ENCODE measurements around the gene AFAP1L1.
"Not testable (repeated sequence)": the region's sequence is repeated elsewhere in the genome, so short reads cannot be mapped to it uniquely, and the experiment has no call there.

The AFAP1L1 gene

DNA sequence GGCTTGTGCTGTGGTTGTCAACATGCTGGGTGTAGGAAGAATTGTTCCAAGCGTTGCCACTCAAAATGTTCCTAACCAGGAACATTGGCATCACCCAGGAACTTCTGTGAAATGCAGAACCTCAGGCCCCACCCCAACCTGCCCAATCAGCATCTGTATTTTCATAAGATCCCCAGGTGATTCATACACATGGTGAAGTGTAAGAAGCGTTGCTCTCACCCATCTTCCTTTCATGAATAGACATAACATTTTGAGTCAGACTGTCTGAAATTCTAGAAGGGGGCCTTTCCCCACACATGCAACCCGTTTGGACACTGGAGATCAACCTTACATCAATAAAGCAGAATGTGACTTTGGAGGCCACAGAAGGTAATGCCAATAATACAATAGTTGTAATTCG lies 9.3 kb upstream of the AFAP1L1 start:
- no peak for DNase-seq

DNA sequence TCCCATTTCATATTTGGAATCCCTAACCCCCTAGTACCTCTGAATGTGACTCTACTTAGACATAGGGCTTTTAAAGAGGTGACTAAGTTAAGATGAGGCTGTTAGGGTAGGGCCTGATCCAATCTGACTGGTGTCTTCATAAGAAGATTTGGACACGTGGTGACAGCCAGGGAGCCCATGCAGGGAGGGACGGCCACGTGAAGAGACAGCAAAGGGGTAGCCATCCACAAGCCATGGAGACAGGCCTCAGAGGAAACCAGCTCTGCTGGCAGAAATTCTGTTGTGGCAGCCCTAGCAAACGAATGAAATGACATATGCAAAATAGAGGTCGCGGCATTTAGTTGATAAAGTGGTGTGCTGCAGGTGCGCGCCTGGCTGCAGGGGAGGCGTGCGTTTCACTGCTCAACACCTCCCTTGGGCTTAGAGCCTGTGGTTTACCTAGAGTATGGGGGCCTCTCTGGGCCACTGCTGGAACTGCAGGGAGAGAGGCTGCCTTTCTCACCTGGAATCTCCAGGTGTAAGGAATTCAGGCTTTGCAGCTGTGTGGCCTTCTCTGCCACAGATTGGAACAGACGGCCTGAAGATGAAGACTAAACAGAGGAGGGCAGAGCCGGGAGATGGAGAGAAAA lies 7.1 kb upstream of the AFAP1L1 start:
- peak; percentile 23 to 44 (median 29) for DNase-seq

DNA sequence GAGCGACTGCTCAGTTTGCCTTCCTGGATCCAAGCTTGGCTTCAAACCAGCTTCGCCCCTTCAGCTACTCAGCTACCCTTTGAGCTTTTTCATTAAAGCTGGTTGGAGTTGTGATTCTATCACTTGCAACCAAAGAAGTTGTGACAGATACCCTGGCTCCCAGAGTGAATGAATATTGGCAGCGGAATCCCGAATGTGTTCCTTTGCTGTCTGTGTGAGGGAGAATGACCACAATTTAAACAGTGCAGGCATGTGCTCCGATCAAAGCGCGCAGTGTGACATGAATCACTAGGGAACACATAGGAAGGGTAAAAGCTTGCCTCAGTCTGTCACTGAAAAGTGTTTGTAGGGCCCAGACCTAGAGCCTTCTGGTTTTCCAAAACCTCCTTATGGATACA lies 6.6 kb upstream of the AFAP1L1 start:
- DNase-seq: no peak

DNA sequence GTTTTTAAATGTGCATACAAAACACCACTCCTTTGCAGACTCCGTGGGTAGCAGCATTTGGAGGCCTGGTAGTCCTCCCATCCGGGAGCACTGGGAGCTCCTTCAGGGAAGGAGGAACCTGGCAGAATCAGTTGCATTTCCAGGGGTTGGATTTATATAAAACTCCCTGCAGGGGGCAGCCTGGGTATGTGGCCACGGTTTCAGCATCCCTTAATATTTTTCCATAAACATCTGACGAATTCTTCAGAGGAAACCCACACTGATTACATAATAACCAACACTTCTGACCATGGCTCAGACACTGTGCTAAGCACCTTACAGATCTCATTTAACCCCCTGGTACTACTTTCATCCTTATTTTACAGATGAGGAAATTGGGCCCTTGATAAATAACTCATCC lies 6.1 kb upstream of the AFAP1L1 start:
- DNase-seq: no peak

DNA sequence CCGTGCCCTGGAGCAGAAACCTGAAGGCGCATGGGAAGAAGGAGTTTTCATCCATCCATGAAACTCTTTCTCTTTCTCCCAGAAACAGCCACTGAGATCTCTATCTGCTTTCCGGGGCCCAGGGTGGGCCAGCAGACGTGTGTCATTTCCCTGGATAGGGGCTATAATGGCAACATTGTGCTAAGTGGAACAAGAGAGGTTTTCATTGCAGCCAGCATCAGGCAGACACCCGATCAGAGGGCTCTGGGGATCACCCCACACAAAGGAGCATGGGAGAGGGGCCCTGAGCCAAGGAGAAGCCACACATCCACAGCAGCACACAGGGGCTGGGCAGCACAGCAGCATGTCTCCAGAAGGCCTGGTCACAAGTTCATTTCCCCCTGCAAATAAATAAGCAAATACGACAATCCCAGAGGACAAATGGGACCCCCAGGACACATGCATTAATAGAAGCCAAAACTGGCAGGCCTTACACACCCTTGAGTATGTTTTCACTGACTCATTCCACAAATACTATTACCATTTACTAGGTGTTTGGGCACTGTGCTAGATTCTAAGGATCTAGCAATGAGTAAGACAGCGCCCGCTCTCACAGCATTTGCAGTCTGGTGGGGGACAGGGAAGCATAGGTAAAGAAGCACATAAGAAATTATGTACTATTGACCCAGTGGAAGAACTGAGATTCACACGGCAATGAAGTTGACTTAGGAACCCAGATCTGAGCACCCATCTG lies 4.3 kb upstream of the AFAP1L1 start:
- DNase-seq: no peak

DNA sequence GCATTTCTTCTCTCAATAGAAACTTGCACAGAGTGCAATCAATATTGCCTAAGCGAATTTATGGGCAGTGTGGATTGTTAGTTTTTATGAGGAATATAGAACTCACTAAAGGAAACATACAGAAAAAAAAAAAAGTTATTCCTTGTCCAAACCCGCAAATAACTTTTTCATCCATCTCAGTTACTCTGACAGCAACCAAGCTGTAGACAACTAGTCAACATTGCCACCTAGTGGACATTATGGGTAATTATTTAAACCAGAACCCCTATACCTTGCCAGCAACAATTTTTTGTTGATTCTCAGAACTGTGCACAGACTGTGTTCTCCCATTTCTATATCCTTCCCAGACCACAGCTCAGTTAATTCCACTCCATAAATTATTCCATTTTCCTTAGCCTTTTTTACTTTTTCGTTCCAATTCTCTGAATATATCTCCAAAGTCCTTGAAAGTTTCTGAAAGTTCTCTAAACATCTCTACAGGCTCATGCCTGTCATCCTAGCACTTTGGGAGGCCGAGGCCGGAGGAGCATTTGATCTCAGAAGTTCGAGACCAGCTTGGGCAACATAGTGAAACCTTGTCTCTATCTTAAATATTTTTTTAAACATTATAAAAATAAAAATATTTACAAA lies 2.6 kb upstream of the AFAP1L1 start:
- DNase-seq: peak in 1 of 5 donors; percentile 42

DNA sequence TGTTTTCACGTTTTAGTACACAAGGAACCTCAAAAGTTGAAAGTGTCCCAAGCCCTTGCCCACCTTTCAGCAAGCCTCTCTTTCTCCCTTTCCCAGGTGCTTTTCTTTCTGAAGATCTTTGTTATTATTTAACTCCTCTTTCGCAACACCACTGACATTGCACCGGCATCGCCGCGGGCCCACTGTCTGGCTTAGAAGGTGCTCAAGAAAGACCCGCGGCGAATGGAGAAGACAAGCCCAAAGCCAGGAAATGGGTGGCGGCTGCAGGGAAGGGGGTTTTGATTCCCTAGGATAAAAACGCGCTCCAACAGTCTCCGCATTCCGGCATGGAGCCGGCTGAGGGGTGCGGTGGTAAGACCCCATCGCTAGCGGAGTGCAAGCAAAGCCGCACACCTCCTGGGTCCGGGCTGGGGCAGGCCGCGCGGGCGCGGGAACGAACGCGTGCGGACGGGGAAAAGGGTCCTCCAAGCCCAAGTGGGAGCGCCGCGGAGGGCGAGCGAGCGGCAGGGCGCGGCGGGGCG lies 404 bp upstream of the AFAP1L1 start:
- DNase-seq: no peak

DNA sequence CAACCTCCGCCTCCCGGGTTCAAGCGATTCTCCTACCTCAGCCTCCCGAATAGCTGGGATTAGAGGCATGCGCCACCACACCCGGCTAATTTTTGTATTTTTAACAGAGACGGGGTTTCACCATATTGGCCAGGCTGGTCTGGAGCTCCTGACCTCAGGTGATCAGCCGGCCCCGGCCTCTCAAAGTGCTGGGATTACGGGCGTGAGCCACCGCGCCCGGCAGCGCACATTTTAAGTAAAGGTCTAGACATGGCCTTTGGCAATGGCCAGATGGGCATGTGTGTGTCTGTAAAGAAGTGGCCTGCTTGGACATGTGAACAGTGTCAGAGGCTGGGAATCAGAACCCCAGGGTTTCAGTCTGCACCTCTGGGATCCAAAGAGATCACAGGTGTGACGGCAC lies 1.1 kb downstream of the AFAP1L1 start:
- not testable (repeated sequence) for DNase-seq

DNA sequence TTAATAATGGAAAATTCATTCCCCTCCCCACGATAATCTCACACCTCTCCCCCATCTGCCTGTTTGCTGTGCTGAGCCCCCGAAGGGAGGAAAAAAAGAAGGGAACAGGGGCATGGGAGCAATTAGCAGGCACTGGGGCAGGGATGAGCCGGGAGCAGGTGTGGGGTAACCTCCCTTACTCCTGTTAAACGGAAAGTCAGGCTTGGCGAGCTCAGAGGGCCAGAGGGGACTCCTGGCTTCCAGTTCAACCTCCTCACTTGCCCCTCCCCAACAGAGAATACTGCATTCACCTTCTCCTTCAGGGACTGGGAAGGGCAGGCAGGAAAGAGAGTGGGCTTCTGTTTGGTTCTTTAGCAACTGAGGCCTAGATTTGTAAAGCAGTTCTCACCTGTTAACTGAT lies 1.6 kb downstream of the AFAP1L1 start:
- DNase-seq: no peak

DNA sequence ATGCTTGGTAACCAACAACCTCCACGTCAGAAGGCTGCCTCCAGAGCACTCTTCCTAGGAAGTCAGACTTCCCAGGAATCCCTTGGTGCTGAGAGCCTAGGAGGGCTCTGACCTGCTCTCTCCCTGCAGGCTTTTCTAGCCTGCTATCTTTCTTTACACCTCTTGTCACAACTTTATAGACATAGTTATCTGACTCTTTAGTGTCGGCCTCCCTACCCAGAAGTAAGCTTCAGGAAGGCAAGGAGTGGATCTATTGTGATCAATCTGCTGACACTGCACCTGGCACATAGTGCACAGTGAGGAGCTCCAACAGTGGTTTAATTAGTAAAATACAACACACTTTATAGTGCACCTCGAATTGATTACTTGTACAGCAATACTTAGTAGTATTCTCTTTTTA lies 2.3 kb downstream of the AFAP1L1 start:
- DNase-seq: no peak

DNA sequence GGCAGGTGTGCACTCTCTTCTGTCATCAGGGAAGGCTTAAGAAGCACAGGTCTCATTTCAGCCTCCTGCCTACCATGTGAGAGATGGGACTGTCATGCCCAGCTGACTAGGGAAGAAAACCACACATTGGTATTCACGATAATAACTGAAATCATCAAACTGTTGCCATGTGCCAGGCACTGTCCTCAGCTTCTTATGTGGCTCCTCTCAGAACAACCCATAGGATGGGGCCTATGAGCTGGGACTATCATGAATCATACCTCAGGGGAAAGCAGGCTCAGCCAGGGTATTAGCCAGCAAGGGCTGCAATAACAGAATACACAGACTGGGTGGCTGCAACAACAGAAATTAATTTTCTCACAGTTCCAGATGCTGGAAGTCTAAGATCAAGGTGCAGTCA lies 3.3 kb downstream of the AFAP1L1 start:
- no peak for DNase-seq

DNA sequence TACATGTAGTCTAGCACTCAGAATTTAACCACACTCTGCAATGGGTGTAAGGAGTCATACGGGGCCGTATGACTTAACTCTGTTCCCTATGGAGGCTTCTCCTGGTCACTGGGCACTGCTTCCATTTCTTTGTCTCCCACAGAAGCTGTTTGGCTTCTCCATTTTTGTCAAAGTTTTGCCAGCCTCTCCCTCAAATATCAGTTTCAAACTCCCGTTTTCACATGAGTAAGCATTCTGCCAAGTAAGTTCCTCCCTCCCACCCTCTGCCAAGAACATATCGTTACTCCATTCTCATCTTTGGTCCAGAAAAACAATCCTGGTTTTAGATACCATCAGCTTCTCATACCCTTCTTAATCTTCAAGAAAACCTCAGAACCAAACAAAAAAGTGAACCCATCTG lies 6.1 kb downstream of the AFAP1L1 start:
- DNase-seq: no peak

DNA sequence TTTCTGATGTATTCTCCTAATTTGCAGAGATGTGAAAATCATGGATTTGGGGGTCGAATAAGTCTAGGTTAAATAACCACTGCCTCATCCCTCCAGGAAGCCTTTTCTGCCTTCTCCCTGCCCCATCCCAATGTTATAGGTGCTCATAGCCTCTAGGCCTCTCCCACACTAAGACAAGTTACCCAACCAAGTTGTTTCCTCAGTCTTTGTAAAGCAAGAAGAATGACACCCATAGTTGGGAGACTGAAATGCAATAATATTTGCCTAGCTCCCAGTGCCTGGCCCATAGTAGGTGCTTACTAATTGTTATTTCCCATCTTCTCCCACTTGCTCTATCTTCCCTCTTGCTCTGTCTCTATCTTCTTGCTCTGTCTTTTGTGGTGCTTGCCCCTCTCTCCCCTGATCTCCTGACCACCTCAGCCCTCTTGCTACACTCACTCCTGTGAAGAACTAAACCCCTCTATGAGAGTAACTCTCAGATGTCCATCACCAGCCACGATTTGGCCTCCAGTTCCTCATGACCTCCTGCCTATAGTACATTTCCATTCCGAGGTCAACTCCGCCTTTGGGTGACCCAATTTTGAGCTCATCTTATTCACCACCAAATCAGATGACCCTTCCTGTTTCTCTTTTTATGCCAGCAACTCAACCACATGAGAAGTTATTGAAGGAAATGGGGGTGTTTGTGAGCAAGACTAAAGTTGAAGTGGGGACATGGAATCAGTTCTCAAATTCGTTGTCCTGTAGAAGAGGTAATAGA lies 7.0 kb downstream of the AFAP1L1 start:
- no peak for DNase-seq

DNA sequence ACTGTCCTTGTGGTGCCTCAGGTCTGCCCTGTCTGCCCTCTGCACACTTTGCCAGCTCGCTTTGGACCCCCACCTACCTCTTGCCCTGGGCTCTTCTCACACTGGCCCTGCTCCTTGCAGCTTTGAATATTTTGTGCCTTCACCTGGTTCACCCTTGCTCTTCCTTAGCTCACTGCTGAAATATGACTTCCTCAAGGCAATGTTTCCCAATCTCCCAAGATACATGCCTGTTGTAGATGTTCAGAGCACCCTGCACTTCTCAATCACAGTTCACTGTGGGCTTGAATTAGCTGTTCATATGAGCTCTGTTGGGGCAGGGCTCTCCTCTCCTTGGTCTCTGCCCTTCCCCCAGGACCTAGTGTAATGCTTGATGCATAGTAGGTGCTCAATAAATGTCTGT lies 8.0 kb downstream of the AFAP1L1 start:
- DNase-seq: no peak

DNA sequence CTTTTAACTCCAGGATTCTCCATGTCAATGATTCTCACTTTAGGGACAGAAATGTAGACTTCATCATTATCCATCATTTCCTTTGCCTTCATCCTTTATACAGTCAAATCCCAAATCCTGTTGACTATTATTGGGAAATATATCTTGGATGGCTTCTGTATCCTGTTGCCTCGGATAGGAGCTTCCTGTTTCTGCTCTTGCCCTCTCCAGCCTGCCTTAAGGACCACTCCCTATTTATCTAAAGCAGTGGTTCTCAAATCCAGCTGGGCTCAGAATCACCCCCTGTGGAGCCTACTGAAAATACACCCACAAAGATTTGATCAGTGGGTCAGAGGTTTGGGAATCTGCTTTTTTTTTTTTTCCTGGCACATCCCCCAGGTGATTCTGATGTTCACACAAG lies 8.5 kb downstream of the AFAP1L1 start:
- DNase-seq: no peak

DNA sequence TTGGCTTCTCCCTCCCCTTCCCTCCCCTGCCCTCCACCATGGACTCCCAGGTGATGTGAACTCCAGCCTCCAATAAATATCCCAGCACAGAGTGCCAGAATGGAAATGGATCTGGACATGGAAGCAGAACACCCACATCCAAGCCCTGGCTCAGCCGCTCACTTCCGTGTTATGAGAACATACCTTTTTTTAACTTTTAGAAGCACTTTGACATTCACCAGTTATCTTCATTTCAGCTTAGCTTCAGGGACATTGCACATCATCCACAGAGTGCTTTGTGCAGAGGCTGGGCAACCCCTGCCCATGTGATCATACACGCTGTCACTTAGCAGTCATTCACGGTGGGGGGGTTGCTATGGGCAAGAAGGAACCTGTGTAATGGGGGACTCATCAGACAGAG lies 9.1 kb downstream of the AFAP1L1 start:
- DNase-seq: no peak

DNA sequence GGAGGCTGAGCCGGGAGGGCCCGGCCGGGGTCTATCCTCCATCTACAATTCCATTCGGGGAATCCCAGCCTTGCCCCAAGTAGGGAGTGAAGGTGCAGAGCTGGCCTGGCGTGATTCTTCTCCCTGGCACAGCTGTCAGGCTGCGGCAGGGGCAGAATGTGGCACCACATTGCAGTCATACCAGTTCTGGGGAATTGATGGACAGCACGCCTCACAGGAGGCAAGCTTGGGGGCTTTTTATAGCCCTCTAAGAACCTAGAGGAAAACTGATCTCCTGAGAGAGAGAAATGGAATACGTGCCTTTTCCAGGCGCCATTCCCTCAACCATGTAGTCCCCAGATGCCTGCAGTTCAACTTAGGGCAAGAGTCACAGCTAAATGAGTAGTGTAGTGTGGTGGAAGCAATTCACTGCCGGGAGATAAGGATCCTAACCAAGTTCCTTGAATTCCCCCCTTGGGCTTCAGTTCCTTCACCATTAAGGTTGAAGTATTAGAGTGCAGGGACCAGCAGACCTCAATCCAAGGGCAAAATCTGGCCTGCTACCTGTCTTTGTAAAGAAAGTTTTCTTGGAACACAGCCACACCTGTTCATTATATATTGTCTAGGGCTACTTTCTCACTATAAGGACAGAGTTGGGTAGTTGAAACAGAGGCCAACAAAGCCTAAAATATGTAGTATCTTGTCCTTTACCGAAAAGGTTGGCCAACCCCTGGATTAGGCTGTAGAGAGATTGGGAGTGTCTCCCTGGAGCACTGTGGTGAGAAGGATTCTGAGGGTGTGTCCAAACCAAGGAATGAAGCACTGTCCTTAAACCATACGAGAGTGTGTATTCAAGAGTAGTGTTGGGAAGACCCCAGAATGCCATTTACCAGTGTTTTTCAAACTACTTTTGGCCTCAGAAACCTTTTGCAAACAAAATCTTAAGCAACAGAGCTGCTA lies 10.6 kb downstream of the AFAP1L1 start:
- DNase-seq: no peak

DNA sequence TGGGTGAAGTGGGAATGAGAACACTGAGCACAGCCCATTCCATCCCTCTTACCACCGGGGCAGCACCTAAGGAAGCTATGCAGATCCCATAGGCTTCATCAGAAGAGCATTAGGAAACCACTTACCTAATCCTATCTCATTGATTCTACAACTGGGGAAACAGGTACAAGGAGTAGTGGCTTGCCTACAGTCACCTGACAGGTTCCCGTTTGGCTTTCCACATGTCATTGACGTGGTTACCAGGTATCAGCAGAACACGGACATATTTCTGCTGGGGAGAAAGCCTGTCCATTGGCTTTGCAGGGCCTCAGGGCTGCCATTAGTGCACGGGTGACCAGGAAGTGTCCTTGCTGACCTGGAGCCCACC lies 11.3 kb downstream of the AFAP1L1 start:
- no peak for DNase-seq

DNA sequence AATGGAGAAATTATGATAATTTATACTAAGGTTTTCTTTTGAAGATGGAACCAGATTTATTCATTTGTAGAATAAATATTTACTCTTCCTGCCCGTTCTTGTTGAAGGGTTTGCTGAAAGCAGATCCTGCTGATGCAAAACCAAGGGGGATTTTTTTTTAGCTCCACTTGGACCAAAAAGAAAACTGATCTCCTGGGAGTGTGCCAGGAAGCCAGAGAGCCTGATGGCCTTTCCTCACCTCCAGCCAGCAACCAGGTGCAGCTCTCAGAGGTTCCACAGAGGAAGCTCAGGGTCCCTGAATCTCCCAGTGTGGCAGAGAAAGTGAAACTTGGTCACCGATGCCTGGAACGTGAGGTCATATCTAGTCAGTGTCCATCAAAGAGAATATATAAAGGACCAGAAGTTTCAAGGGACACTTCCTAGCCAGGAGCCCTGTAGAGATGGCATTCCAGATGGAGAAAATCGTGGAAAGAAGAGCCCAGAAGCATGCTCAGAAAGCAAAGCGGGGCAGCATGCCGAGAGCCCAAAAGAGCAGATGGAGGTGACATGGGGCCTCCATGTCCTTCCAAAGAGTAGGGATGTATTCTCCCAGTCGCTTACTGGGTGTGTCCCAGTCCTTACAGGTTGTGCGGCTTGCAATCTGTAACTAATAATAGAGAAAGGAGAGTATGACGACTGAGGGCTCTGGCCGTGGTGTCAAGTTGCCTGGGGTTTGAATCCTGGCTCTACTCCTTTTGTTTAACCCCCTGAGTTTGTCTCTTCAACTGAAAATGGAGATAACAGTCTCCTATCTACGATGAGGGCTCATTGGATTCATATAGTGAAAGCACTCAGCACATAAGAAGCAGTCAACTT lies 12.2 kb downstream of the AFAP1L1 start:
- no peak for DNase-seq

DNA sequence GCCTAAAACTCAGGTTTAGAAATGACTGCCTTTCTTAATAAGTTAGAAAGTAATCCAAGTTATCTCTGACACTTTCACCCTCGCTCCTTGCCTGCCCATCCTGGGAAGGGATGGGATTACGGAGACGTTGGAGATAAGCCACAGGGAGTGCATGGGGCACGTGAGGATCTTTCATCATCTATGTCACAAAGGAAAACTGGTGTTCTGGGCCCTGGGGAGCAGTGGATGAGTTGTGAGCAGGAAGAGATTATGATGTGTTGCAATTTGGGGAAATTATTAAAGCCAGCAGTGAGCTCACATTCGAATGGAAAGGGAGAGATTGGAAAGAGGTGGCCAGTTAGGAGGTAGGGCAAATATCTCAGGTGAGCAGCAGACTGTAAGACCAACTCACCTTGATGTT lies 12.8 kb downstream of the AFAP1L1 start:
- DNase-seq: no peak

DNA sequence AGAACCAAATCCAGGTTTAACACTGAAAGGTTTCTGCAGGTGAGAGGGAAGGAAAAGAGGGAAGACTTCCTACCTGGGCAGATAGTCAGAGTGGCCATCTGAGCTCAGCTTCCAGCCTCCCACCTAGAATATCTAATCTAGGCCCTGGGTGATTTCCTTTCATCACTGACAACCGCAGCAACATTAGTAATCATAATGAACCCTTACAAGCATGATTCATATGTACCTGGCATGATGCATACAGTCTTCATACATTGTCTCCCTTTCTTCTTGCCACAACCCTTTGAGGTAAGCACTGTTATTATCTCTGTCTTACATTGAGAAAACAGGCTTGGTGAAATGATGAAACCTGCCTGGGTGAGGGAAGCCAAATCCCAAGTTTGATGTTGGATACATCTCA lies 13.5 kb downstream of the AFAP1L1 start:
- DNase-seq: no peak
